A673 (cell line): ENCODE data around the gene TSPAN4. TPM values are rescaled to one million over a fixed set of nuclear protein-coding genes. Genes with fewer than 3 reads are reported as not detected.

Experiments used
- BruUV-seq: library from RNA; stranded (reverse); fragments of 400-500 nt; replicated peaks from 2 replicates; lab custom pipeline; 2021; lab: Mats Ljungman, UMichigan
- CTCF ChIA-PET: fragments of 300-600 bp; sonication (Branson Sonifier 250); formaldehyde crosslinking; loops from one replicate; lab custom pipeline; 2022; ENCODE audit warnings: antibody characterized with exemption; lab: Charles Lee
- POLR2A ChIA-PET: fragments of 300-600 bp; sonication (Branson Sonifier 250); formaldehyde crosslinking; loops from one replicate; lab custom pipeline; 2022; ENCODE audit warnings: antibody characterized with exemption; ENCODE audit not compliant: low non-redundant PET; lab: Charles Lee
- DNase-seq: peaks from one replicate; pipeline ENCODE4 v3.0.0-alpha.2; 2015; ENCODE audit warnings: low spot score
- H3K27ac ChIP-seq: fragments of 200-600 bp; sonication (generic); 2 replicates; pipeline ENCODE4 v1.5.1; 2016; ENCODE audit warnings: mixed run types, low read depth, mild to moderate bottlenecking, mixed read lengths, antibody characterized with exemption, low read length; ENCODE audit not compliant: poor library complexity, severe bottlenecking
- H3K27me3 ChIP-seq: fragments of 200-600 bp; sonication (generic); replicated peaks from 2 replicates; pipeline ENCODE4 v1.6.1; 2017; ENCODE audit warnings: mixed run types, low read depth, mild to moderate bottlenecking, mixed read lengths, antibody characterized with exemption, low read length; ENCODE audit not compliant: insufficient read depth, poor library complexity
- H3K36me3 ChIP-seq: fragments of 200-600 bp; sonication (generic); 2 replicates; pipeline ENCODE4 v1.6.1; 2016; ENCODE audit warnings: mixed run types, mild to moderate bottlenecking, mixed read lengths, antibody characterized with exemption, low read length; ENCODE audit not compliant: insufficient read depth, poor library complexity, severe bottlenecking
- H3K4me1 ChIP-seq: fragments of 200-600 bp; sonication (generic); 2 replicates; pipeline ENCODE4 v1.6.1; 2017; ENCODE audit warnings: mixed run types, mild to moderate bottlenecking, mixed read lengths, antibody characterized with exemption, low read length; ENCODE audit not compliant: insufficient read depth, poor library complexity, severe bottlenecking
- H3K4me3 ChIP-seq: fragments of 200-600 bp; sonication (generic); 2 replicates; pipeline ENCODE4 v1.5.1; 2016; ENCODE audit warnings: low read depth, mixed run types, mild to moderate bottlenecking, mixed read lengths, low read length; ENCODE audit not compliant: poor library complexity, severe bottlenecking
- H3K9me3 ChIP-seq: fragments of 200-600 bp; sonication (generic); 2 replicates; pipeline ENCODE4 v1.6.1; 2016; ENCODE audit warnings: mixed run types, low read depth, mild to moderate bottlenecking, mixed read lengths, antibody characterized with exemption, low read length; ENCODE audit not compliant: poor library complexity, severe bottlenecking
- CTCF ChIP-seq: fragments of 300-800, 200-600 bp; sonication (generic); conservative IDR thresholded peaks from 2 replicates; pipeline ENCODE4 v1.5.1; 2017; ENCODE audit warnings: low read depth, mild to moderate bottlenecking, antibody characterized with exemption, low read length, moderate library complexity, mixed read lengths
- EZH2 ChIP-seq: fragments of 200-600 bp; sonication (generic); IDR thresholded peaks from 2 replicates; pipeline ENCODE4 v1.6.1; 2017; ENCODE audit warnings: borderline replicate concordance, low read depth, mild to moderate bottlenecking, mixed read lengths, antibody characterized with exemption, low read length; ENCODE audit not compliant: poor library complexity, severe bottlenecking
- intact Hi-C: fragments of 100-400 bp; cut with micrococcal nuclease; formaldehyde crosslinking; loops from one replicate; pipeline ENCODE4 v1.10.0; 2022; ENCODE audit not compliant: unreplicated experiment
- total RNA-seq: library from RNA; stranded (reverse); gene quantifications from 2 replicates; pipeline ENCODE4 v1.2.3, GENCODE V29; 2021

The TSPAN4 gene
- total RNA-seq, 1 experiment from 2014 or later: 17.5 TPM

- DNase-seq: peak; percentile 92
- BruUV-seq: no TSS peak
- POLR2A ChIA-PET: interaction anchor here (0.6 to 0.7 kb wide), 2 partner anchors 189 to 200 kb away, joined by 3 to 13 read pairs; no protein-coding TSS in a partner anchor
- CTCF ChIA-PET: no interaction called here
- peak overlapping the region; percentile 53 for H3K4me3 ChIP-seq
- no peaks in the 10 kb centered on the region for H3K27me3 ChIP-seq
- no peaks in the 10 kb centered on the region for H3K9me3 ChIP-seq
- H3K36me3 ChIP-seq: no peaks in the 10 kb centered on the region
- peak overlapping the region; percentile 60 for H3K27ac ChIP-seq
- TF ChIP-seq EZH2 (no peak), CTCF (no peak)
- intact Hi-C loops: loop anchor here (10.0 kb wide), 1 partner anchor 115 kb away; no protein-coding TSS in a partner anchor
- H3K4me1 ChIP-seq: peaks cover 15% of the 10 kb centered on the region
Observed at GRCh38 chr11:859394-860131, 16.9 kb downstream of the TSPAN4 start.

- POLR2A ChIA-PET: interaction anchor here (0.6 kb wide), 1 partner anchor 199 kb away, joined by 3 read pairs; no protein-coding TSS in a partner anchor
- TF ChIP-seq EZH2: no peak
- no peak for TF ChIP-seq CTCF
- Histone ChIP-seq H3K9me3 (no peaks in the 10 kb centered on the region), H3K4me1 (peaks cover 15% of the 10 kb centered on the region), H3K27me3 (no peaks in the 10 kb centered on the region), H3K36me3 (no peaks in the 10 kb centered on the region), H3K4me3 (no peak overlapping the region), H3K27ac (peak overlapping the region; percentile 60)
- CTCF ChIA-PET: no interaction called here
- BruUV-seq: no TSS peak
- intact Hi-C loops: no loop called here
- DNase-seq: no peak
Observed at GRCh38 chr11:860234-861104, 17.8 kb downstream of the TSPAN4 start.

- TF ChIP-seq EZH2 (no peak), CTCF (no peak)
- no peak for DNase-seq
- ChIA-PET CTCF (no interaction called here), POLR2A (no interaction called here)
- no TSS peak for BruUV-seq
- Histone ChIP-seq H3K4me1 (peaks cover 15% of the 10 kb centered on the region), H3K36me3 (no peaks in the 10 kb centered on the region), H3K27me3 (no peaks in the 10 kb centered on the region), H3K9me3 (no peaks in the 10 kb centered on the region), H3K4me3 (no peak overlapping the region), H3K27ac (no peak overlapping the region)
- intact Hi-C loops: no loop called here
Observed at GRCh38 chr11:861105-861479, 18.4 kb downstream of the TSPAN4 start.
